Colonic mucosa (tissue), 4 donors: ENCODE data around the gene IGSF9. TPM values are rescaled to one million over a fixed set of nuclear protein-coding genes. Genes with fewer than 3 reads are reported as not detected.

ENCODE experiments used
- DNase-seq: peaks from one replicate; pipeline ENCODE4 v3.0.0-alpha.2; 2020
- H3K27ac ChIP-seq: fragments of 200-600 bp; one replicate; pipeline ENCODE4 v1.8.0; 2021
- H3K27me3 ChIP-seq: fragments of 200-600 bp; one replicate; pipeline ENCODE4 v1.8.0; 2021
- H3K36me3 ChIP-seq: fragments of 200-600 bp; one replicate; pipeline ENCODE4 v1.8.0; 2021
- H3K4me1 ChIP-seq: fragments of 200-600 bp; one replicate; pipeline ENCODE4 v1.8.0; 2021; ENCODE audit warnings: mild to moderate bottlenecking
- H3K4me3 ChIP-seq: fragments of 200-600 bp; one replicate; pipeline ENCODE4 v1.8.0; 2021
- H3K9ac ChIP-seq, 2 donors: one replicate each; pipeline ENCODE4 v1.7.0; 2013; ENCODE audit warnings: control low read depth in 2 of 2, low read depth in 2 of 2, low read length in 2 of 2
- H3K9me3 ChIP-seq: fragments of 200-600 bp; one replicate; pipeline ENCODE4 v1.8.0; 2021
- CTCF ChIP-seq: fragments of 200-600 bp; IDR thresholded peaks from one replicate; pipeline ENCODE4 v1.8.0; 2022; ENCODE audit warnings: antibody characterized with exemption, mild to moderate bottlenecking
- intact Hi-C: fragments of 100-400 bp; cut with DNase I; formaldehyde crosslinking; loops from one replicate; pipeline ENCODE4 v1.14.1; 2022
- total RNA-seq, 2 donors: library from RNA; stranded (reverse); fragmentation: NEBNext Ultra II Directional in 1 of 2; extraction: Animal tissue kit (Norgen Biotek cat#: 25700) in 1 of 2; gene quantifications; one replicate each; pipeline ENCODE4 v1.2.1, GENCODE V29; 2021
- donor health status: healthy.
- donor health status: DM: no; HTN: no; CAD: no.
- donor health status: DM: no; HTN: no; CAD: no.

Gene IGSF9
- total RNA-seq, 2 donors from 2014 or later = 14.1 to 41.8 TPM

GRCh38 chr1:159964144-159964543, 18.7 kb upstream of the IGSF9 start:
- Histone ChIP-seq H3K9ac (no peak overlapping the region), H3K4me1 (no peaks in the 10 kb centered on the region), H3K9me3 (no peaks in the 10 kb centered on the region), H3K27me3 (no peaks in the 10 kb centered on the region), H3K36me3 (no peaks in the 10 kb centered on the region), H3K27ac (no peak overlapping the region), H3K4me3 (no peak overlapping the region)
- TF ChIP-seq CTCF = no peak
- no peak for DNase-seq
- intact Hi-C loops = no loop called here

- Histone ChIP-seq H3K9me3 (no peaks in the 10 kb centered on the region), H3K27me3 (no peaks in the 10 kb centered on the region), H3K36me3 (no peaks in the 10 kb centered on the region), H3K27ac (peak overlapping the region; percentile 83), H3K9ac (no peak overlapping the region), H3K4me3 (peak overlapping the region; percentile 30), H3K4me1 (no peaks in the 10 kb centered on the region)
- intact Hi-C loops = no loop called here
- DNase-seq = no peak
- no peak for TF ChIP-seq CTCF
These were observed 16.8 kb upstream of the IGSF9 start for GRCh38 chr1:159962176-159962575.

GRCh38 chr1:159961636-159962035, 16.2 kb upstream of the IGSF9 start:
- peak overlapping the region; percentile 30 for H3K4me3 ChIP-seq
- H3K27me3 ChIP-seq = no peaks in the 10 kb centered on the region
- intact Hi-C loops = no loop called here
- no peak for TF ChIP-seq CTCF
- no peaks in the 10 kb centered on the region for H3K4me1 ChIP-seq
- peak; percentile 74 for DNase-seq
- H3K36me3 ChIP-seq = no peaks in the 10 kb centered on the region
- H3K9me3 ChIP-seq = no peaks in the 10 kb centered on the region
- H3K27ac ChIP-seq = peak overlapping the region; percentile 83
- peak overlapping the region; percentile 38 to 67 for H3K9ac ChIP-seq

GRCh38 chr1:159960721-159961381, 15.4 kb upstream of the IGSF9 start:
- peak; percentile 81 for DNase-seq
- Histone ChIP-seq H3K9ac (peak overlapping the region in 1 of 2 donors; percentile 67), H3K9me3 (no peaks in the 10 kb centered on the region), H3K27ac (peak overlapping the region; percentile 83), H3K36me3 (no peaks in the 10 kb centered on the region), H3K27me3 (no peaks in the 10 kb centered on the region), H3K4me1 (no peaks in the 10 kb centered on the region), H3K4me3 (peak overlapping the region; percentile 30)
- intact Hi-C loops = no loop called here
- no peak for TF ChIP-seq CTCF

GRCh38 chr1:159959451-159959850, 14.0 kb upstream of the IGSF9 start:
- no peak overlapping the region for H3K4me3 ChIP-seq
- TF ChIP-seq CTCF = no peak
- DNase-seq = no peak
- H3K4me1 ChIP-seq = no peaks in the 10 kb centered on the region
- no peaks in the 10 kb centered on the region for H3K9me3 ChIP-seq
- no peaks in the 10 kb centered on the region for H3K36me3 ChIP-seq
- H3K27me3 ChIP-seq = no peaks in the 10 kb centered on the region
- no peak overlapping the region for H3K27ac ChIP-seq
- no peak overlapping the region for H3K9ac ChIP-seq
- intact Hi-C loops = no loop called here
